ENCODE measurements around the gene CACNA1E.

DNA sequence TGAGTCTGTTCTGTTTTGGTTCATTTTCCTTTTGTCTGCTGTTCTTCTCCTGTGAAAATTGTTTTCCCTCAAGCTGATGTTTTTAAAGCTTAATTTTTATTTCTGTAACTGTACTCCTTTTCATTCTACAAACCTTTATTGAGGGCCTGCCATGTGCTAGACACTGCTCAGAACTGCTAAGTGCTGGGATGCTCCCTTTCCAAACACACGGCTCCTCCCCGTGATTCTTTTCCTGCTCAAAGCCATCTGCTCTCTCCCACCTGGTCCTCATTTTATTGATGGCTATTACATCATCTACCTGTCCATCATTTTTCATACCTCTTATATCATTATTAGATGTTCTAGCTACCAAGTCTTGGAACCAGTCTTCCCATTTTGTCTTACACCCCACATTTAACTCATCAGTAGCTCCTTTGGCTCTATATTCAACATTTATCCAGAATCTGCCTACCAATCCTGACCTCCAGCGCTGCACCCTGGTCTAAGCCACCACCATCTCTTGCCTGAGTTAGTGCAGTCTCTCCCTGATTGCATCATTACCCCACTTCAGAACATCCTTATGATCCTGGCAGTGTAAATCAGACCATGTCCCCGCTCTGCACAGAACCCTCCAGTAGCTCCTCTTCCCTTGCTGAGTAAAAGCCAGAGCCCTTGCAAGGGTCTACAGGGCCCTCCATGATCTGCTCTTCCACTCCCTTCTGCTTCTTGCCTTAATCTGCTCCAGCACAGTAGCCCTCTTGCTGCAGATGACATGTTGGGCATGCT is 118.1 kb downstream of the CACNA1E start:
- TF ChIP-seq, protein P1, sequence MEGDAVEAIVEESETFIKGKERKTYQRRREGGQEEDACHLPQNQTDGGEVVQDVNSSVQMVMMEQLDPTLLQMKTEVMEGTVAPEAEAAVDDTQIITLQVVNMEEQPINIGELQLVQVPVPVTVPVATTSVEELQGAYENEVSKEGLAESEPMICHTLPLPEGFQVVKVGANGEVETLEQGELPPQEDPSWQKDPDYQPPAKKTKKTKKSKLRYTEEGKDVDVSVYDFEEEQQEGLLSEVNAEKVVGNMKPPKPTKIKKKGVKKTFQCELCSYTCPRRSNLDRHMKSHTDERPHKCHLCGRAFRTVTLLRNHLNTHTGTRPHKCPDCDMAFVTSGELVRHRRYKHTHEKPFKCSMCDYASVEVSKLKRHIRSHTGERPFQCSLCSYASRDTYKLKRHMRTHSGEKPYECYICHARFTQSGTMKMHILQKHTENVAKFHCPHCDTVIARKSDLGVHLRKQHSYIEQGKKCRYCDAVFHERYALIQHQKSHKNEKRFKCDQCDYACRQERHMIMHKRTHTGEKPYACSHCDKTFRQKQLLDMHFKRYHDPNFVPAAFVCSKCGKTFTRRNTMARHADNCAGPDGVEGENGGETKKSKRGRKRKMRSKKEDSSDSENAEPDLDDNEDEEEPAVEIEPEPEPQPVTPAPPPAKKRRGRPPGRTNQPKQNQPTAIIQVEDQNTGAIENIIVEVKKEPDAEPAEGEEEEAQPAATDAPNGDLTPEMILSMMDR (IDR thresholded peaks at IDR 0.05 in 4 of 5, conservative IDR thresholded peaks at IDR 0.05 in 1 of 5), result no peak
- TF ChIP-seq POLR2A (IDR thresholded peaks at IDR 0.05), result no peak

Data from gastrocnemius medialis (tissue), 4 donors.